Measurements from ENCODE around the gene MGLL. TPM values are rescaled to one million over a fixed set of nuclear protein-coding genes. Genes with fewer than 3 reads are reported as not detected.

Gene MGLL
- total RNA-seq, 1 donor from 2014 or later = 27.3 TPM

DNA sequence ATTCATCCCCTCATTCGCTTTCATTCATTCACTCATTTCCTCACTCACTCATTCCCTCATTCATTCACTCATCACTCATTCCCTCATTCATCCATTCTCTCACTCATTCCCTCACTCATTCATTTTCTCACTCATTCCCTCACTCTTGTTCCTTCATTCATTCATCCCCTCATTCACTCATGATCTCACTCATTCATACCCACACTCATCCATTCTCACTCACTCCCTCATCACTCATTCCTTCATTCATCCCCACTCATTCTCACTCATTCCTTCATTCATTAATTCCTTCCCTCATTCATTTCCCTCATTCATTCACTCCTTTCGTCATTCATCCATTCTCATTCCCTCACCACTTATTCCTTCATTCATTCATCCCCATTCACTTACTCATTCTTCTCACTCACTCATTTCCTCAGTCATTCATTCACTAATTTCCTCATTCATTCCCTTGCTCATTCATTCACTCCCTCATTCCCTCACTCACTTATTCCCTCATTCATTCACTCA lies 135.0 kb downstream of the MGLL start:
- Mint-ChIP-seq H3K4me1 (ENCODE audit: low read depth, unreplicated experiment) (peaks cover 23% of the 10 kb centered on the region), H3K36me3 (ENCODE audit: low read depth, unreplicated experiment) (no peaks in the 10 kb centered on the region), H3K27ac (ENCODE audit: unreplicated experiment) (no peak overlapping the region), H3K27me3 (ENCODE audit: low read depth, unreplicated experiment) (no peaks in the 10 kb centered on the region), H3K4me3 (ENCODE audit: unreplicated experiment) (no peak overlapping the region), H3K9me3 (ENCODE audit: unreplicated experiment) (no peaks in the 10 kb centered on the region)
- no peak overlapping the region for H3K9ac ChIP-seq (ENCODE audit: low read length)
- no peak for TF ChIP-seq EZH2 (IDR thresholded peaks at IDR 0.05; ENCODE audit: insufficient read depth, low read length)
- TF ChIP-seq, protein P1, sequence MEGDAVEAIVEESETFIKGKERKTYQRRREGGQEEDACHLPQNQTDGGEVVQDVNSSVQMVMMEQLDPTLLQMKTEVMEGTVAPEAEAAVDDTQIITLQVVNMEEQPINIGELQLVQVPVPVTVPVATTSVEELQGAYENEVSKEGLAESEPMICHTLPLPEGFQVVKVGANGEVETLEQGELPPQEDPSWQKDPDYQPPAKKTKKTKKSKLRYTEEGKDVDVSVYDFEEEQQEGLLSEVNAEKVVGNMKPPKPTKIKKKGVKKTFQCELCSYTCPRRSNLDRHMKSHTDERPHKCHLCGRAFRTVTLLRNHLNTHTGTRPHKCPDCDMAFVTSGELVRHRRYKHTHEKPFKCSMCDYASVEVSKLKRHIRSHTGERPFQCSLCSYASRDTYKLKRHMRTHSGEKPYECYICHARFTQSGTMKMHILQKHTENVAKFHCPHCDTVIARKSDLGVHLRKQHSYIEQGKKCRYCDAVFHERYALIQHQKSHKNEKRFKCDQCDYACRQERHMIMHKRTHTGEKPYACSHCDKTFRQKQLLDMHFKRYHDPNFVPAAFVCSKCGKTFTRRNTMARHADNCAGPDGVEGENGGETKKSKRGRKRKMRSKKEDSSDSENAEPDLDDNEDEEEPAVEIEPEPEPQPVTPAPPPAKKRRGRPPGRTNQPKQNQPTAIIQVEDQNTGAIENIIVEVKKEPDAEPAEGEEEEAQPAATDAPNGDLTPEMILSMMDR (IDR thresholded peaks at IDR 0.05; ENCODE audit: insufficient read depth, low read depth, low read length) = no peak
- no peaks in the 10 kb centered on the region for H3K27me3 ChIP-seq (ENCODE audit: insufficient read depth, low read length)
- H4K20me1 ChIP-seq (ENCODE audit: insufficient read depth, low read length) = no peaks in the 10 kb centered on the region
- H3K36me3 ChIP-seq (ENCODE audit: insufficient read depth, low read length) = no peaks in the 10 kb centered on the region
- H3K4me1 ChIP-seq (ENCODE audit: insufficient read depth, low read length) = peaks cover 31% of the 10 kb centered on the region
- no peak for DNase-seq (ENCODE audit: low read depth)
- H3K4me2 ChIP-seq (ENCODE audit: low read length) = no peak overlapping the region
- no peak overlapping the region for H2AFZ ChIP-seq (ENCODE audit: low read depth, low read length)
- no peaks in the 10 kb centered on the region for H3K79me2 ChIP-seq (ENCODE audit: insufficient read depth, low read length)
- H3K9me3 ChIP-seq (ENCODE audit: insufficient read depth, low read depth, low read length) = no peaks in the 10 kb centered on the region
- H3K27ac ChIP-seq (ENCODE audit: low read depth, low read length) = no peak overlapping the region
- FAIRE-seq = no peak
- H3K4me3 ChIP-seq (ENCODE audit: insufficient read depth, low read depth, low read length) = no peak overlapping the region

DNA sequence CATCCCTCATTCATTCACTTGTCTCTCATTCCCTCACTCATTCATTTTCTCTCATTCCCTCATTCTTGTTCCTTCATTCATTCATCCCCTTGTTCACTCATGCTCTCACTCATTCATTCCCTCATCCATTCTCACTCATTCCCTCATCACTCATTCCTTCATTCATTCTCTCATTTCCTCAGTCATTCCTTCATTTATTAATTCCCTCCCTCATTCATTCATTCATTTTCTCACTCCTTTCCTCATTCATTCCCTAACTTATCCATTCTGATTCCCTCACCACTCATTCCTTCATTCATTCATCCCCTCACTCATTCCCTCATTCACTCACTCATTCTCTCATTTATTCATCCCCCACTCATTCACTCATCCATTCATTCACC lies 135.8 kb downstream of the MGLL start:
- Mint-ChIP-seq H3K36me3 (ENCODE audit: low read depth, unreplicated experiment) (no peaks in the 10 kb centered on the region), H3K27me3 (ENCODE audit: low read depth, unreplicated experiment) (no peaks in the 10 kb centered on the region), H3K4me1 (ENCODE audit: low read depth, unreplicated experiment) (peaks cover 20% of the 10 kb centered on the region), H3K27ac (ENCODE audit: unreplicated experiment) (no peak overlapping the region), H3K4me3 (ENCODE audit: unreplicated experiment) (no peak overlapping the region), H3K9me3 (ENCODE audit: unreplicated experiment) (no peaks in the 10 kb centered on the region)
- no peak overlapping the region for H2AFZ ChIP-seq (ENCODE audit: low read depth, low read length)
- H3K9ac ChIP-seq (ENCODE audit: low read length) = no peak overlapping the region
- H3K79me2 ChIP-seq (ENCODE audit: insufficient read depth, low read length) = no peaks in the 10 kb centered on the region
- no peak for DNase-seq (ENCODE audit: low read depth)
- H4K20me1 ChIP-seq (ENCODE audit: insufficient read depth, low read length) = no peaks in the 10 kb centered on the region
- H3K9me3 ChIP-seq (ENCODE audit: insufficient read depth, low read depth, low read length) = no peaks in the 10 kb centered on the region
- H3K27me3 ChIP-seq (ENCODE audit: insufficient read depth, low read length) = no peaks in the 10 kb centered on the region
- peaks cover 31% of the 10 kb centered on the region for H3K4me1 ChIP-seq (ENCODE audit: insufficient read depth, low read length)
- FAIRE-seq = no peak
- no peak overlapping the region for H3K4me3 ChIP-seq (ENCODE audit: insufficient read depth, low read depth, low read length)
- H3K36me3 ChIP-seq (ENCODE audit: insufficient read depth, low read length) = no peaks in the 10 kb centered on the region
- TF ChIP-seq, protein P1 (IDR thresholded peaks at IDR 0.05; ENCODE audit: insufficient read depth, low read depth, low read length) = no peak
- no peak for TF ChIP-seq EZH2 (IDR thresholded peaks at IDR 0.05; ENCODE audit: insufficient read depth, low read length)
- H3K27ac ChIP-seq (ENCODE audit: low read depth, low read length) = no peak overlapping the region
- H3K4me2 ChIP-seq (ENCODE audit: low read length) = no peak overlapping the region

DNA sequence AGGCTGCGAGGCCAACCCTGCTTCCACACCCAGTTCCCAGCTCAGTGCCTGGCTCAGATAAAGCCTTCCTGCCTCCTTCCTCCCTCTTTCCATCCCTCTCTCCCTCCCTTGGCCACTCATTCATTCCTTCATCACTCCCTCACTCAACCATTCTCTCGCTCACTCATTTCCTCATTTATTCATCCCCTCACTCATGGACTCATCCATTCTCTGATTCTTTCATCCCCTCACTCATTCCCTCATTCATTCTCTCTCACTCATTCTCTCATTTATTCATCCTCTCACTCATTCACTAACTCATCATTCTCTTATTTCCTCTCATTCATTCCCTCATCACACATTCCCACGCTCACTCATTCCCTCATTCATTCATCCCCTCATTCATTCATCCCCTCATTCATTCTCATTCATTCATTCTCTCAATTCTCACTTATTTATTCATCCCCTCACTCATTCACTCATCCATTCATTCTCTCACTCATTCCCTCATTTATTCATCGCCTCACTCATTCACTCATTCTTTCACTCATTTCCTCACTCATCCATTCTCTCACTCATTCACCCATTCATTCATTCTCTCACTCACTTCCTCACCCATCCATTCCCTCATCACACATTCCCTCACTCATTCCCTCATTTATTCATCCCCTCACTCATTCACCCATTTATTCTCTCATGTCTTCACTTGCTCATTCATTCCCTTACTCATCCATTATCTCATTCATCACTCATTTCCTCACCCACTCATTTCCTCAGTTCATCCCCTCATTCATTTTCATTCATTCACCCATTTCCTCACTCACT lies 136.4 kb downstream of the MGLL start:
- DNase-seq (ENCODE audit: low read depth) = no peak
- no peaks in the 10 kb centered on the region for H3K36me3 ChIP-seq (ENCODE audit: insufficient read depth, low read length)

More for the DNA sequence above, 136.4 kb downstream of the MGLL start:
- no peaks in the 10 kb centered on the region for H3K36me3 Mint-ChIP-seq (ENCODE audit: low read depth, unreplicated experiment)
- Histone ChIP-seq H3K27ac (ENCODE audit: low read depth, low read length) (no peak overlapping the region), H3K79me2 (ENCODE audit: insufficient read depth, low read length) (no peaks in the 10 kb centered on the region), H3K27me3 (ENCODE audit: insufficient read depth, low read length) (no peaks in the 10 kb centered on the region), H2AFZ (ENCODE audit: low read depth, low read length) (no peak overlapping the region), H3K4me2 (ENCODE audit: low read length) (no peak overlapping the region), H4K20me1 (ENCODE audit: insufficient read depth, low read length) (no peaks in the 10 kb centered on the region), H3K4me1 (ENCODE audit: insufficient read depth, low read length) (peaks cover 29% of the 10 kb centered on the region), H3K4me3 (ENCODE audit: insufficient read depth, low read depth, low read length) (no peak overlapping the region), H3K9ac (ENCODE audit: low read length) (no peak overlapping the region), H3K9me3 (ENCODE audit: insufficient read depth, low read depth, low read length) (no peaks in the 10 kb centered on the region)
- no peak overlapping the region for H3K27ac Mint-ChIP-seq (ENCODE audit: unreplicated experiment)
- H3K4me3 Mint-ChIP-seq (ENCODE audit: unreplicated experiment) = no peak overlapping the region
- FAIRE-seq = peak; percentile 29
- H3K9me3 Mint-ChIP-seq (ENCODE audit: unreplicated experiment) = no peaks in the 10 kb centered on the region
- TF ChIP-seq, protein P1 (IDR thresholded peaks at IDR 0.05; ENCODE audit: insufficient read depth, low read depth, low read length) = no peak
- TF ChIP-seq EZH2 (IDR thresholded peaks at IDR 0.05; ENCODE audit: insufficient read depth, low read length) = no peak
- H3K4me1 Mint-ChIP-seq (ENCODE audit: low read depth, unreplicated experiment) = peaks cover 19% of the 10 kb centered on the region
- peaks cover 2% of the 10 kb centered on the region for H3K27me3 Mint-ChIP-seq (ENCODE audit: low read depth, unreplicated experiment)
